Measurements from ENCODE around the gene PIANP.
A peak's percentile ranks its signal among the peaks of the same experiment; 100 is the strongest.

Gene PIANP

GRCh38 chr12:6697584-6698351 is 2.8 kb downstream of the PIANP start:
- in situ Hi-C loops (cut with MboI; ENCODE audit: low sequenced_read_pairs, unreplicated experiment), result no loop called here
- peak; percentile 66 for DNase-seq (ENCODE audit: low spot score)
- peak; percentile 19 for TF ChIP-seq CTCF (IDR thresholded peaks at IDR 0.05; ENCODE audit: borderline replicate concordance, control extremely low read depth, extremely low read depth, insufficient read depth, missing control alignments)

GRCh38 chr12:6696690-6697583 is 3.7 kb downstream of the PIANP start:
- in situ Hi-C loops (cut with MboI; ENCODE audit: low sequenced_read_pairs, unreplicated experiment), result no loop called here
- peak; percentile 67 for DNase-seq (ENCODE audit: low spot score)
- TF ChIP-seq CTCF (IDR thresholded peaks at IDR 0.05; ENCODE audit: borderline replicate concordance, control extremely low read depth, extremely low read depth, insufficient read depth, missing control alignments), result no peak

GRCh38 chr12:6695313-6696045 is 5.1 kb downstream of the PIANP start:
- no peak for TF ChIP-seq CTCF (IDR thresholded peaks at IDR 0.05; ENCODE audit: borderline replicate concordance, control extremely low read depth, extremely low read depth, insufficient read depth, missing control alignments)
- no peak for DNase-seq (ENCODE audit: low spot score)
- in situ Hi-C loops (cut with MboI; ENCODE audit: low sequenced_read_pairs, unreplicated experiment), result no loop called here

DNA sequence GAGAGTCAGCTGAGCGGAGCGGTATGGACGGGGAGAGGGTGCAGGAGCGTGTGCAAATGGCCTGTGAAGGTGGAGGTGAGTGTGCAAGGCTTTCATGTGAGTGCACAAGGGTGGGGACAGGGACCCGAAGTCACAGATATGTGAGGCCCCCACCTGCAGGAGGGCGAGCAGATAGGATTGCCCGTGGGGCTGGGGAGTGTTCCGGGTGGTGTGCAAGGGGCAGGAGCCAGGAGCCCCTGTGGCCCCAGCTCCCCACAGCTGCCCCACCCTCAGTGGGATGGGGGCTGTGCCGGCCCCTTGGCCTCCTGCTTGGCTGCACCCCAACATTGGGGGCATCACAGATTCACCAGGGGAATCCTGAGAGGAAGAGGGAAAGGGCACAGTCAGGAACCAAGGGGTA is 5.9 kb downstream of the PIANP start:
- no peak for DNase-seq (ENCODE audit: low spot score)
- TF ChIP-seq CTCF (IDR thresholded peaks at IDR 0.05; ENCODE audit: borderline replicate concordance, control extremely low read depth, extremely low read depth, insufficient read depth, missing control alignments), result no peak
- in situ Hi-C loops (cut with MboI; ENCODE audit: low sequenced_read_pairs, unreplicated experiment), result no loop called here

GRCh38 chr12:6693832-6694355 is 6.7 kb downstream of the PIANP start:
- in situ Hi-C loops (cut with MboI; ENCODE audit: low sequenced_read_pairs, unreplicated experiment), result no loop called here
- TF ChIP-seq CTCF (IDR thresholded peaks at IDR 0.05; ENCODE audit: borderline replicate concordance, control extremely low read depth, extremely low read depth, insufficient read depth, missing control alignments), result no peak
- DNase-seq (ENCODE audit: low spot score), result no peak

DNA sequence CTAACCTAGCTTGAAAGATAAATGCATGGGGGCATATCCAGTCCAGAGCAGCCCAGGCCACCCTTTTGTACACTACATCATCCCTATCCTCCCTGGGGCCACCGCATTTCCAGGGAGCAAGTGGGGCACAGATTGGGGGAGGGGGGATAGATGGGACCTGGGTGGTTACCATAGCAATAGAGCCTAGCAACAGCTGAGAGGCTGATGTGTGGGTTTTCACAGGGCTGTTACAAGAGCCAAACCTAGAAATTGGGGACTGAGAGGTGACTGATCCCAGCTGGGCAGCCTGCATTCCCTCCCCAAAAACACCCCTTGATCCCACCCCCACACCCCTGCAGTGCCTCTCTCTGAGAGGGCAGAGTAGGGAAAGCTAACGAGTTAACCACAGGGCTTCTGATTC is 7.7 kb downstream of the PIANP start:
- DNase-seq (ENCODE audit: low spot score), result no peak
- TF ChIP-seq CTCF (IDR thresholded peaks at IDR 0.05; ENCODE audit: borderline replicate concordance, control extremely low read depth, extremely low read depth, insufficient read depth, missing control alignments), result no peak
- in situ Hi-C loops (cut with MboI; ENCODE audit: low sequenced_read_pairs, unreplicated experiment), result no loop called here
